Measurements from ENCODE around the gene NEDD4L.

Gene NEDD4L

GRCh38 chr18:58299936-58300335 is 255.9 kb downstream of the NEDD4L start:
- Histone ChIP-seq H3K4me1 (ENCODE audit: control insufficient read depth in 1 of 2, insufficient read depth in 2 of 2, low read length in 2 of 2) (peaks cover 0 to 13% of the 10 kb centered on the region in 2 donors), H3K9ac (ENCODE audit: low read depth in 1 of 2, low read length in 2 of 2) (no peak overlapping the region), H3K27ac (ENCODE audit: low read depth, low read length) (no peak overlapping the region), H3K9me3 (ENCODE audit: control insufficient read depth in 1 of 2, low read length in 2 of 2) (no peaks in the 10 kb centered on the region), H3K4me3 (ENCODE audit: low read depth in 1 of 2, low read length in 2 of 2) (no peak overlapping the region), H3K27me3 (ENCODE audit: control insufficient read depth in 1 of 2, insufficient read depth in 2 of 2, low read length in 2 of 2) (no peaks in the 10 kb centered on the region), H3K36me3 (ENCODE audit: control insufficient read depth in 1 of 2, insufficient read depth in 2 of 2, low read length in 2 of 2) (no peaks in the 10 kb centered on the region)

GRCh38 chr18:58300867-58301266 is 256.8 kb downstream of the NEDD4L start:
- H3K27ac ChIP-seq (ENCODE audit: low read depth, low read length) = no peak overlapping the region
- no peaks in the 10 kb centered on the region for H3K36me3 ChIP-seq (ENCODE audit: control insufficient read depth in 1 of 2, insufficient read depth in 2 of 2, low read length in 2 of 2)
- peaks cover 0 to 13% of the 10 kb centered on the region in 2 donors for H3K4me1 ChIP-seq (ENCODE audit: control insufficient read depth in 1 of 2, insufficient read depth in 2 of 2, low read length in 2 of 2)
- no peak overlapping the region for H3K9ac ChIP-seq (ENCODE audit: low read depth in 1 of 2, low read length in 2 of 2)
- H3K4me3 ChIP-seq (ENCODE audit: low read depth in 1 of 2, low read length in 2 of 2) = no peak overlapping the region
- H3K9me3 ChIP-seq (ENCODE audit: control insufficient read depth in 1 of 2, low read length in 2 of 2) = peaks cover 0 to under 1% of the 10 kb centered on the region in 2 donors
- H3K27me3 ChIP-seq (ENCODE audit: control insufficient read depth in 1 of 2, insufficient read depth in 2 of 2, low read length in 2 of 2) = no peaks in the 10 kb centered on the region

- H3K9me3 ChIP-seq (ENCODE audit: control insufficient read depth in 1 of 2, low read length in 2 of 2) = peaks cover 0 to 3% of the 10 kb centered on the region in 2 donors
- peaks cover 0 to 13% of the 10 kb centered on the region in 2 donors for H3K4me1 ChIP-seq (ENCODE audit: control insufficient read depth in 1 of 2, insufficient read depth in 2 of 2, low read length in 2 of 2)
- H3K9ac ChIP-seq (ENCODE audit: low read depth in 1 of 2, low read length in 2 of 2) = no peak overlapping the region
Observed at GRCh38 chr18:58302811-58303210, 258.8 kb downstream of the NEDD4L start.

GRCh38 chr18:58303363-58303762 is 259.3 kb downstream of the NEDD4L start:
- Histone ChIP-seq H3K27me3 (ENCODE audit: control insufficient read depth in 1 of 2, insufficient read depth in 2 of 2, low read length in 2 of 2) (no peaks in the 10 kb centered on the region), H3K27ac (ENCODE audit: low read depth, low read length) (no peak overlapping the region), H3K4me3 (ENCODE audit: low read depth in 1 of 2, low read length in 2 of 2) (no peak overlapping the region), H3K9me3 (ENCODE audit: control insufficient read depth in 1 of 2, low read length in 2 of 2) (peaks cover 0 to 3% of the 10 kb centered on the region in 2 donors), H3K36me3 (ENCODE audit: control insufficient read depth in 1 of 2, insufficient read depth in 2 of 2, low read length in 2 of 2) (no peaks in the 10 kb centered on the region), H3K4me1 (ENCODE audit: control insufficient read depth in 1 of 2, insufficient read depth in 2 of 2, low read length in 2 of 2) (peaks cover 0 to 13% of the 10 kb centered on the region in 2 donors), H3K9ac (ENCODE audit: low read depth in 1 of 2, low read length in 2 of 2) (no peak overlapping the region)

More at GRCh38 chr18:58302811-58303210, 258.8 kb downstream of the NEDD4L start:
- Histone ChIP-seq H3K27ac (ENCODE audit: low read depth, low read length) (no peak overlapping the region), H3K4me3 (ENCODE audit: low read depth in 1 of 2, low read length in 2 of 2) (no peak overlapping the region), H3K36me3 (ENCODE audit: control insufficient read depth in 1 of 2, insufficient read depth in 2 of 2, low read length in 2 of 2) (no peaks in the 10 kb centered on the region), H3K27me3 (ENCODE audit: control insufficient read depth in 1 of 2, insufficient read depth in 2 of 2, low read length in 2 of 2) (no peaks in the 10 kb centered on the region)

GRCh38 chr18:58305792-58306191 is 261.8 kb downstream of the NEDD4L start:
- Histone ChIP-seq H3K4me3 (ENCODE audit: low read depth in 1 of 2, low read length in 2 of 2) (no peak overlapping the region), H3K9me3 (ENCODE audit: control insufficient read depth in 1 of 2, low read length in 2 of 2) (peaks cover 0 to 3% of the 10 kb centered on the region in 2 donors), H3K27me3 (ENCODE audit: control insufficient read depth in 1 of 2, insufficient read depth in 2 of 2, low read length in 2 of 2) (no peaks in the 10 kb centered on the region), H3K36me3 (ENCODE audit: control insufficient read depth in 1 of 2, insufficient read depth in 2 of 2, low read length in 2 of 2) (no peaks in the 10 kb centered on the region), H3K4me1 (ENCODE audit: control insufficient read depth in 1 of 2, insufficient read depth in 2 of 2, low read length in 2 of 2) (peaks cover 18 to 25% of the 10 kb centered on the region in 2 donors), H3K27ac (ENCODE audit: low read depth, low read length) (no peak overlapping the region), H3K9ac (ENCODE audit: low read depth in 1 of 2, low read length in 2 of 2) (no peak overlapping the region)

GRCh38 chr18:58307441-58307840 is 263.4 kb downstream of the NEDD4L start:
- Histone ChIP-seq H3K36me3 (ENCODE audit: control insufficient read depth in 1 of 2, insufficient read depth in 2 of 2, low read length in 2 of 2) (no peaks in the 10 kb centered on the region), H3K4me3 (ENCODE audit: low read depth in 1 of 2, low read length in 2 of 2) (no peak overlapping the region), H3K4me1 (ENCODE audit: control insufficient read depth in 1 of 2, insufficient read depth in 2 of 2, low read length in 2 of 2) (peaks cover 21 to 25% of the 10 kb centered on the region in 2 donors), H3K9ac (ENCODE audit: low read depth in 1 of 2, low read length in 2 of 2) (no peak overlapping the region), H3K27me3 (ENCODE audit: control insufficient read depth in 1 of 2, insufficient read depth in 2 of 2, low read length in 2 of 2) (no peaks in the 10 kb centered on the region), H3K9me3 (ENCODE audit: control insufficient read depth in 1 of 2, low read length in 2 of 2) (peaks cover 0 to 3% of the 10 kb centered on the region in 2 donors), H3K27ac (ENCODE audit: low read depth, low read length) (no peak overlapping the region)

- Histone ChIP-seq H3K9ac (ENCODE audit: low read depth in 1 of 2, low read length in 2 of 2) (no peak overlapping the region), H3K36me3 (ENCODE audit: control insufficient read depth in 1 of 2, insufficient read depth in 2 of 2, low read length in 2 of 2) (no peaks in the 10 kb centered on the region), H3K27me3 (ENCODE audit: control insufficient read depth in 1 of 2, insufficient read depth in 2 of 2, low read length in 2 of 2) (no peaks in the 10 kb centered on the region), H3K9me3 (ENCODE audit: control insufficient read depth in 1 of 2, low read length in 2 of 2) (peaks cover 0 to 3% of the 10 kb centered on the region in 2 donors), H3K4me3 (ENCODE audit: low read depth in 1 of 2, low read length in 2 of 2) (no peak overlapping the region), H3K27ac (ENCODE audit: low read depth, low read length) (no peak overlapping the region), H3K4me1 (ENCODE audit: control insufficient read depth in 1 of 2, insufficient read depth in 2 of 2, low read length in 2 of 2) (peaks cover 18 to 21% of the 10 kb centered on the region in 2 donors)
Observed at GRCh38 chr18:58308463-58308862, 264.4 kb downstream of the NEDD4L start.

- H3K27ac ChIP-seq (ENCODE audit: low read depth, low read length) = peak overlapping the region; percentile 28
- H3K4me3 ChIP-seq (ENCODE audit: low read depth in 1 of 2, low read length in 2 of 2) = no peak overlapping the region
- H3K27me3 ChIP-seq (ENCODE audit: control insufficient read depth in 1 of 2, insufficient read depth in 2 of 2, low read length in 2 of 2) = no peaks in the 10 kb centered on the region
- H3K4me1 ChIP-seq (ENCODE audit: control insufficient read depth in 1 of 2, insufficient read depth in 2 of 2, low read length in 2 of 2) = peaks cover 20 to 21% of the 10 kb centered on the region in 2 donors
- peaks cover 0 to 3% of the 10 kb centered on the region in 2 donors for H3K9me3 ChIP-seq (ENCODE audit: control insufficient read depth in 1 of 2, low read length in 2 of 2)
- no peaks in the 10 kb centered on the region for H3K36me3 ChIP-seq (ENCODE audit: control insufficient read depth in 1 of 2, insufficient read depth in 2 of 2, low read length in 2 of 2)
- H3K9ac ChIP-seq (ENCODE audit: low read depth in 1 of 2, low read length in 2 of 2) = no peak overlapping the region
Observed at GRCh38 chr18:58309099-58309498, 265.1 kb downstream of the NEDD4L start.

- Histone ChIP-seq H3K27me3 (ENCODE audit: control insufficient read depth in 1 of 2, insufficient read depth in 2 of 2, low read length in 2 of 2) (no peaks in the 10 kb centered on the region), H3K9me3 (ENCODE audit: control insufficient read depth in 1 of 2, low read length in 2 of 2) (peaks cover 0 to 3% of the 10 kb centered on the region in 2 donors), H3K4me3 (ENCODE audit: low read depth in 1 of 2, low read length in 2 of 2) (no peak overlapping the region), H3K27ac (ENCODE audit: low read depth, low read length) (peak overlapping the region; percentile 2), H3K36me3 (ENCODE audit: control insufficient read depth in 1 of 2, insufficient read depth in 2 of 2, low read length in 2 of 2) (no peaks in the 10 kb centered on the region), H3K9ac (ENCODE audit: low read depth in 1 of 2, low read length in 2 of 2) (no peak overlapping the region), H3K4me1 (ENCODE audit: control insufficient read depth in 1 of 2, insufficient read depth in 2 of 2, low read length in 2 of 2) (peaks cover 26 to 27% of the 10 kb centered on the region in 2 donors)
Observed at GRCh38 chr18:58309610-58310239, 265.7 kb downstream of the NEDD4L start.

GRCh38 chr18:58310517-58310916 is 266.5 kb downstream of the NEDD4L start:
- Histone ChIP-seq H3K4me3 (ENCODE audit: low read depth in 1 of 2, low read length in 2 of 2) (no peak overlapping the region), H3K4me1 (ENCODE audit: control insufficient read depth in 1 of 2, insufficient read depth in 2 of 2, low read length in 2 of 2) (peaks cover 34 to 35% of the 10 kb centered on the region in 2 donors), H3K9ac (ENCODE audit: low read depth in 1 of 2, low read length in 2 of 2) (peak overlapping the region in 1 of 2 donors; percentile 50), H3K27ac (ENCODE audit: low read depth, low read length) (peak overlapping the region; percentile 43), H3K36me3 (ENCODE audit: control insufficient read depth in 1 of 2, insufficient read depth in 2 of 2, low read length in 2 of 2) (no peaks in the 10 kb centered on the region), H3K27me3 (ENCODE audit: control insufficient read depth in 1 of 2, insufficient read depth in 2 of 2, low read length in 2 of 2) (no peaks in the 10 kb centered on the region), H3K9me3 (ENCODE audit: control insufficient read depth in 1 of 2, low read length in 2 of 2) (peaks cover 0 to 3% of the 10 kb centered on the region in 2 donors)

Data from duodenal mucosa (tissue), 2 donors.